GM18511 (cell line): ENCODE data around the gene SLC17A7.
"Not testable (repeated sequence)": the region's sequence is repeated elsewhere in the genome, so short reads cannot be mapped to it uniquely, and the experiment has no call there.

Experiments used
- ATAC-seq: cut with Tn5 transposase; IDR thresholded peaks from one replicate; pipeline ENCODE4 v1.9.1; 2021; ENCODE audit warnings: mild to moderate bottlenecking, moderate library complexity; ENCODE audit not compliant: unreplicated experiment

The SLC17A7 gene

GRCh38 chr19:49470615-49470978 lies 29.3 kb upstream of the SLC17A7 start:
- no peak for ATAC-seq

DNA sequence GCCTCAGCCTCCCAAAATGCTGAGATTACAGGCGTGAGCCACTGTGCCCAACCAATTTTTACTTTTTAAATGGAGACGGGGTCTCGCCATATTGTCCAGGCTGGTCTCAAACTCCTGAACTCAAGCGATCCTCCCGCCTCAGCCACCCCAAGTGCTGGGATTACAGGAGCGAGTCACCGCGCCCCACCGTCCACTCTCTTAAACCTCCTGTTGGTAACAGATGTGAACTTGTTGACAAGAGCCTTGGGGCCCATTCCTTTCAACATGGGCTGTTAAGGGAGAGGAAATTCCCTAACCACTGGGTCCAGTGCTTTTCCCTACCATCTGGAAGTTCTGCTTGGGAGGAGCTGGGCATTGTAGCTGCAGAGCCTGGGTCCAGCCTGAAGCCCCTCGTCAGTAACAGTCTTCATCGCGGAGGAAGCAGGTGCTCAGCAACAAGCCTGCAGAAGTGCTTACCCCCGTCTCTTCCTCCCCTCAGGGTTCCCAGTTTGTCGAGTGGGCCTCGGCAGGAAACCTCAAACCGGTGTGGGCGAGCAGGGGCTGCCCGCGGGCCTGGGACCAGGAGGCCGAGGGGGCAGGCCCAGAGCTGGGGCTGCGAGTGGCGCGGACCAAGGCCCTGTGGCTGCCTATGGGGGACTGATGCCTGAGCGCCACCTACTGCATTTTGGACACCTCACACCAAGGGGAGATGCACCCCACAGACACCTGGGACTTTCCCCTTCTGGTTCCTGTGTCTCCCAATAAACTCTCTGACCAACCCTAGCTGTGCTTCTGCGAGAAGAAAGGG lies 28.7 kb upstream of the SLC17A7 start:
- ATAC-seq, result no peak

DNA sequence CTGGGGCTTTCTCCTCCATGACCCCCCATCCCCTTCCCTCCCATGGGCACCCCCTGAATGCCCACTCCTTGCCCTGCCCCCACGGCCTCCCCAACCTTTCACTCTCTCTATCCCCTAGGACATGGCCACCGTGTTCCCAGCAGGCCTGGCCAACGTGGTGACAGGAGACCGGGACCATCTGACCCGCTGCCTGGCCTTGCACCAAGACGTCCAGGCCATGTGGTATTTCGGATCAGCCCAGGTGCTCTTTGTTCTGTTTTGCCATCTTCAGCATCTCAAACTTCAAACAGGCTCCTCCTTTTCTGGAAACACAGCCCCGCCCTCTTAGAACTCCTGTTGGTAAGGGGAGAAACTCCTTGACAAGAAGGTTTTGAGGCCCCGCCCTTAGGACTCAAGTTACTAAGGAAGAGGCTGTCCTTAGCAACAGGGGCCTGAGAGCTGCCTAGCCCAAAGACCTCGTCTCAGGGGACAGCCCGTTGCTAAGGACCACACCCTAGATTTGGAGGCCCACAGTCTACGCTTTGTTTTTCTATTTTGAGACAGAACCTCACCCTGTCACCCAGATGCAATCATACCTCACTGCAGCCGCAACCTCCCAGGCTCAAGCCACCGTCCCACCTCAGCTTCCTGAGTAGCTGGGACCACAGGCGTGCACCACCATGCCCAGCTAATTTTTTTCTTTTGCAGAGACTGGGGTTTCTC lies 27.6 kb upstream of the SLC17A7 start:
- peak; percentile 63 for ATAC-seq

GRCh38 chr19:49468199-49468598 lies 26.9 kb upstream of the SLC17A7 start:
- no peak for ATAC-seq

DNA sequence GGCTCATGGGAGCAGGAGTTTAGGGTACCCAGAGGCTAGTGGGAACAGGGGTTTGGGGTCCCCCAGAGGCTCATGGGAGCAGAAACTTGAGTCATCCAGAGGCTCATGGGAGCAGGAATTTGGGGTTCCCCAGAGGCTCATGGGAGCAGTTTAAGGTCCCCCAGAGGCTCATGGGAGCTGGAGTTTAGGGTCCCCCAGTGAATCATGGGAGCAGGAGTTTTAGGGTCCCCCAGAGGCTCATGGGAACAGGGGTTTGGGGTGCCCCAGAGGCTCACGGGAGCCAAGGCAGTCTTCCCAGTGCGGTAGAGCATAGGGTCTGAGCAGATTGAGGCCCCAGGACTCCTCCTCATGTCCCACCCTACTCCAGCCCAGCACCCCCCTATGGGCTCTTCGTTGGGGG lies 24.0 kb upstream of the SLC17A7 start:
- no peak for ATAC-seq

DNA sequence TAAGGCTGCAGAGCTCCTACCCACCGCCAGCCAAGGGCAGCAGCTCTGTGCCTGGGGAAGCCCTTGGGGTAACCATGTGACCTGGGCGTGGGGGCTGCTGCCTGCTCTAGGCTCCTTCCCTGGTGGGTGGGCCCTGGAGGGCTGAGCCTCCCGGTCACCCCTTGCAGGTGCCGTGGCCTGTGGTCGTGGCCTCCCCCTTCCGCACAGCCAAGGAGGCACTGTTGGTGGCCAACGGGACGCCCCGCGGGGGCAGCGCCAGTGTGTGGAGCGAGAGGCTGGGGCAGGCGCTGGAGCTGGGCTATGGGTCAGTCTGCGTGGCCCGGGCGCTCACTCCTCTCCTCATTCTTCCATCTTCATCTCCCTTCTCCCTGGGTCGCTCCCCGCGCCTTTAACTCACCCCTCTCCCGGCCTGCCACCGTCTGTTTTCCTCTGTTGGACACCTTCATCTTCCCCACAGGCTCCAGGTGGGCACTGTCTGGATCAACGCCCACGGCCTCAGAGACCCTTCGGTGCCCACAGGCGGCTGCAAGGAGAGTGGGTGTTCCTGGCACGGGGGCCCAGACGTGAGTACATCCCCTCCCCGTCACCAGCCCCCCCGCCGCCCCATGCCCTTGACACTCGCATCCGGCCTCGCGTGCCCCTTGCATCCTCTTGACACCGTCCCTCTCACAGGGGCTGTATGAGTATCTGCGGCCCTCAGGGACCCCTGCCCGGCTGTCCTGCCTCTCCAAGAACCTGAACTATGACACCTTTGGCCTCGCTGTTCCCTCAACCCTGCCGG lies 22.8 kb upstream of the SLC17A7 start:
- ATAC-seq, result no peak

GRCh38 chr19:49462492-49462891 lies 21.2 kb upstream of the SLC17A7 start:
- ATAC-seq, result no peak

GRCh38 chr19:49461656-49462055 lies 20.3 kb upstream of the SLC17A7 start:
- ATAC-seq, result no peak

DNA sequence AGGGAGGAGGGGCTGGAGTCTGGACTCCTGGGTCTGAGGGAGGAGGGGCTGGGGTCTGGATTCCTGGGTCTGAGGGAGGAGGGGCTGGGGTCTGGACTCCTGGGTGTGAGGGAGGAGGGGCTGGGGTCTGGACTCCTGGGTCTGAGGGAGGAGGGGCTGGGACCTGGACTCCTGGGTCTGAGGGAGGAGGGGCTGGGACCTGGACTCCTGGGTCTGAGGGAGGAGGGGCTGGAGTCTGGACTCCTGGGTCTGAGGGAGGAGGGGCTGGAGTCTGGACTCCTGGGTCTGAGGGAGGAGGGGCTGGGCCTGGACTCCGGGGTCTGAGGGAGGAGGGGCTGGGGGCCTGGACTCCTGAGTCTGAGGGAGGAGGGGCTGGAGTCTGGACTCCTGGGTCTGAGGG lies 19.8 kb upstream of the SLC17A7 start:
- not testable (repeated sequence) for ATAC-seq

DNA sequence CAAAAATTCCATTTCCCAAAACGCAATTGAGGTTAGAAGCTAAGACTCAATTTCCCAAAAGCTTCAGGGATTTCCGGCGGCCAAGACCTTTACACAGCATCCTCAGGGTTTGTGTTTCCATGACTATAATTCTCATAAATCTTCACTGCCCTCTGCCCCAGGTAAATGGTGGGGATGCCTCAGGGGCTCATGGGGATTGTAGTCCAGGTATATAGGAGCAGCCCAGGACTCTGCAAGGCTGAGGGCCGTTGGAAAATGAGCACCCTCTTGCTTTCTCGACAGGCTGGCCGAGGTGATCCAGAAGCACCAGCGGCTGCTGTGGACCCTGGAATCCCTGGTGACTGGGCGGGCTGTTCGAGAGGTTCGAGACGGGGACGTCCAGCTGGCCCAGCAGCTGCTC lies 18.1 kb upstream of the SLC17A7 start:
- no peak for ATAC-seq

DNA sequence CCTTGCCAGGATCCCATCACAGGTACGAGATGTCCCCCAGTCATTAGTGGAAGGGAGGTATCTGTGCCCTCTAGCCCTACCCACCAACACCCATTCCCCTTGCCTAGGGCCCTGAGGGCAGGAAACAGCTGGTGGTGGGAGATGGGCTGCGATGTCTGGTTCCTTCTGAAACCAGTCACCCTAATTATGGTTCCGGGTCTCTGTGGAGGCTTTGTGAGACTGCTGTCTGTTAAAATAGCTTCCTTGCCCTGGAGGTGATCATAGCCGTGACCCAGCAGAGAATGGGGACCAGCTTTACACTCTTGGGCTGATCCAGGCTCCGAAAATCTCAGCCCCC lies 17.2 kb upstream of the SLC17A7 start:
- ATAC-seq, result no peak

GRCh38 chr19:49456326-49456725 lies 15.0 kb upstream of the SLC17A7 start:
- ATAC-seq, result no peak

DNA sequence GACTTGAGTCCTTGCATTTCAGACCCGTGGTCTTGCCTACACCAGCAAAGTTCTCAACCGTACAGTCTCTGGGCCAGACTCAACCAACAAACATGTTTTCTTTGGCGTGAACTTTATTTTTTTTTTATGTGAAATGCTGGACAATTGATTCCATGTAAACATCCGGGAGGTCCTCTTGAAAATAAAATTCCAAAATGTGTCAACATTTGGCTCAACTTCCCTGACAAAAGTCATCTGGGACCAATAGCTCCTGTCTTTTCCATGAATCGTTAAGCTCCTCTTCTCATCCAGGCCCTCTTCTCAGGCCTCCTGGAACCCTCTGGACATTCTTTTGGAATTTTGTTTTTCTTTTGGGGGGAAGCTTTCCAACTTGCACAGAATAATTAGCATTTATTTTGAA lies 14.4 kb upstream of the SLC17A7 start:
- ATAC-seq, result no peak

DNA sequence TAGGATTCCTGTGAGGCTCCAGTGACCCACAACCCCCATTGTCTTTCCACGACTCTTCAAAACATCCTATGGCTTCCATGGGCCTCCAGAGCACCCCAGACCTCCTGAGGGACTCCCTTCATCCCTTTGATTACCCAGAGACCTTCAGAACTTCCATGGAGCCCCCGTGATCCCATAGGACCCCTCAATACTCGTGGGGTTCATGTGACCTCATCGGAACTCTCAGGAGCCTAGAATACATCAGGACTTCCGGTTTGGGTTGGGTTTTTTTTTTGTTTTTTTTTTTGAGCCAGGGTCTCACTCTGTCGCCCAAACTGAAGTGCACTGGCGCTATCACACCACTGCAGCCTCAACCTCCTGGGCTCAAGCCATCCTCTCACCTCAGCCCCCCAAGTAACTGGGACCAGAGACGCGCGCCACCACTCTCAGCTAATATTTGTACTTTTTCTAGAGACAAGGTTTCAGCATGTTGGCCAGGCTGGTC lies 12.5 kb upstream of the SLC17A7 start:
- ATAC-seq, result peak; percentile 11

DNA sequence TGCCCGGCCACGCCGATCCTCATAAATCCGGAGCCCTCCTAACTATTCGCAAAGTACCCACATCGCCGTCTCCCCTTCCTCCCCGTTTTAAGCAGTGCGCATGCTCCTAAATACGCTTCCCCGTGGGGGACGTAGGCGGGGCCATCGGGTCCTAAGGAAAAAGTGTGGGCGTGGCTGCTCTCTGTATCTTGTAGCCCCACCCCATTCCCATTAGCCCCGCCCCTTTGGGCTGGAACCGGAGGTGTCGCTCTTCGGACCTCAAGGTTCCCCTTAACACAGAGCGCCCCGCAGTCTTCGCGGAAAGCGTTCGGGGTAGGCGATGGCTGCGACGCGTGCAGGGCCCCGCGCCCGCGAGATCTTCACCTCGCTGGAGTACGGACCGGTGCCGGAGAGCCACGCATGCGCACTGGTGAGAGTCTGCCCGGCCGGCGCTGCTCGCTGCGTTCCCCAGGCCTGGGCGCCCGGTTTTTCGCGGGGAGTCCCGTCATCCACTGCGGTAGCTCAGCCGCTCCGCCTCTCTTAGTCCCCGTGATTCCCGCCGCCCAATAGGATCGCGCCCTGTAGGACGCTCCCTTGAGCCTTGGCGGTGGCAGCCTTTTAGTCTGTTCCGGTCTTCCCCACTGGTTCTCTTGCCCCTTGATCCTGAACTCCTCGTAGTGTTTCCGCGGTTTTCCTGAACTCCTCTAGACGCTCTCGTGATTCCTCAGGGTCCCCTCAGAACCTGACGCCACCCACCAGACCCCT lies 11.9 kb upstream of the SLC17A7 start, which contains the start of gene ALDH16A1:
ALDH16A1 (plus strand) TSS at position 213 of the 744 bp plus-strand sequence; CDS start at position 320, 107 bp downstream.
- ATAC-seq, result peak; percentile 80

GRCh38 chr19:49451430-49452181 lies 10.3 kb upstream of the SLC17A7 start, which contains the start of gene PIH1D1:
TSS of gene PIH1D1 (minus strand) at chr19:49451814. CDS start at chr19:49451574, 240 bp downstream.
- peak; percentile 65 for ATAC-seq

- no peak for ATAC-seq
These were observed 9.1 kb upstream of the SLC17A7 start for GRCh38 chr19:49450405-49450804.

GRCh38 chr19:49448432-49448786 lies 7.1 kb upstream of the SLC17A7 start:
- ATAC-seq, result no peak

DNA sequence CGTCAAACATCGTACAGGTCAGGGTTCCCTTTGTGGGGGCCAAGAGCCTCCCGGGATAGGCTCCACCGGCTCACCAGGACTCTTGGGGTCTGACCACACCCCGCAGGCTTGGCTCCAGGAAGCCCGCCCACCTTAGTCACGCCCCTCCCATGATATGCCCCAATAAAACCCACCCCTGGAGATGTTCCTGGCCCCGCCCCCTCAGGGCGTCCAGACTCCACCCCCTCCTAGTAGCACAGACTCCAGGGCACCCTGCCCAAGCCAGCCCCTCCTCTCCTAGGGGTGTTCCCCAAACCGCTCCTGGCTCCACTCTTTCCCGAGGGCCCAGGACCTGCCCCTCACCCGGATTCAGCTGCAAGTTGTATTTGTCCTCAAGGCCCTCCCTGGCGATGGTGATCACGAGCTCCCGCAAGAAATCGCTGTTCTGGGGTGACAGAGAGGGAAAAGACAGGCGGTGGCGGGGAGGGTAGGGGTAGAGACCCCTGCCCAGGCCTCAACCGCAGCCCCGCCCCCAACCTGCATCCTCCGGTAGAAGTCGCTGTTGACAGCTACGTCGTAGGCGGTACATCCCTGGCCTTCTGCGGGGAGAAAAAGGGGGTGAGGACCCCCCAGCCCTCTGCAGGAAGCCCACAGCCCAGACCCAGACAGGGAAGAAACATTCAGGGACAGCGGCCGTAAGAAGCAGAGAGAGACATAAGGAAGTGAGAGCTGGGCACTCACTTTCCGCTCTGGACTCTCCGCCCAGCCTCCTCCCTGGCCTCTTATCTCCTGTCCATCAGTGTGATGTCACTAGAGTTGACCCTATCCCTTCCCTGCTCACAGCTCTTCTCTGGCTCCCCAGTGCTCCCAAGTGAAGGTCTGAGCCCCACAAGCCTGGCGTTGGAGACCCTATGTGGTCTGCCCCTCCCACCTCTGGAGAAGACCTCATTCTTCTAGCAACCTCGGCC lies 6.4 kb upstream of the SLC17A7 start:
- ATAC-seq, result no peak
